Activated naive CD8-positive, alpha-beta T cell treated with anti-CD3 and anti-CD28 coated beads, Interleukin-2, amount 50 U/mL, for 16 hours (primary cell): ENCODE measurements around the gene KYAT1.
"Not testable (repeated sequence)": the region's sequence is repeated elsewhere in the genome, so short reads cannot be mapped to it uniquely, and the experiment has no call there.

Experiments
- DNase-seq: peaks from one replicate; pipeline ENCODE4 v3.0.0-alpha.2; 2020; ENCODE audit warnings: low read depth, low spot score

KYAT1 gene

DNA sequence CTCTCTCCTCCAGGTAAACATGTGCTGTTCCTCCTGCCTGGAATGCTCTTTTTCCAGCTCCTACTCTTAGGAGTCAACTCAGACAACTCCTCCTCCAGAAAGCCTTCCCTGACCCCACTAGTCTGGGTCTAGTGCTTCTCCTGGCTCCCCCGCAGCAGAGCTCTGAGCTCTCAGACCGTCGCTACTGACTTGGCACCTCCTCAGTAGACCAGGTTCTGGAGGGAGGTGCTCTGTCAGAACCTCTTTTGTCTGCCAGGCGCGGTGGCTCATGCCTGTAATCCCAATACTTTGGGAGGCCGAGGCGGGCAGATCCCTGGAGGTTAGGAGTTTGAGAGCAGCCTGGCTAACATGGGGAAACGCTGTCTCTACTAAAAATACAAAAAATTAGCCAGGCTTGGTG lies 3.6 kb upstream of the KYAT1 start:
- DNase-seq: no peak

DNA sequence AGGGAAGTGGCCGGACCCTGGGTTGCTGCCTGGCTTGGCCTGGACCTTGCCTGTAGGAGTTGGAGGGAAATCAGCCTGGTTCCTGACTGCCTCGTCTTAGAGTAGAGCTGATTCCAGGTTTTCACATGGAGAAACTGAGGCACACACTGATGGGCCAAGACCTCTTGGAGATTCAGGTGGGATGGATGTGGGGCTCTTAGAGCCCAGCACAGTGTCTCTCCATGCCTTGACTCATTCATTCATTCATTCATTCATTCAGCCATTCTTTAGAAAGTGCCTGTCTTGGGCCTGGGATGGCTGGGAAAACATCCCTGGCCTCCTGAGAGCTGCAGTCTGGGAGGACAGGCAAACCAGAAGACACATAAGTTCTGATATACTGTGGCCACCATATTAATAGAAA lies 2.4 kb upstream of the KYAT1 start:
- DNase-seq: no peak

DNA sequence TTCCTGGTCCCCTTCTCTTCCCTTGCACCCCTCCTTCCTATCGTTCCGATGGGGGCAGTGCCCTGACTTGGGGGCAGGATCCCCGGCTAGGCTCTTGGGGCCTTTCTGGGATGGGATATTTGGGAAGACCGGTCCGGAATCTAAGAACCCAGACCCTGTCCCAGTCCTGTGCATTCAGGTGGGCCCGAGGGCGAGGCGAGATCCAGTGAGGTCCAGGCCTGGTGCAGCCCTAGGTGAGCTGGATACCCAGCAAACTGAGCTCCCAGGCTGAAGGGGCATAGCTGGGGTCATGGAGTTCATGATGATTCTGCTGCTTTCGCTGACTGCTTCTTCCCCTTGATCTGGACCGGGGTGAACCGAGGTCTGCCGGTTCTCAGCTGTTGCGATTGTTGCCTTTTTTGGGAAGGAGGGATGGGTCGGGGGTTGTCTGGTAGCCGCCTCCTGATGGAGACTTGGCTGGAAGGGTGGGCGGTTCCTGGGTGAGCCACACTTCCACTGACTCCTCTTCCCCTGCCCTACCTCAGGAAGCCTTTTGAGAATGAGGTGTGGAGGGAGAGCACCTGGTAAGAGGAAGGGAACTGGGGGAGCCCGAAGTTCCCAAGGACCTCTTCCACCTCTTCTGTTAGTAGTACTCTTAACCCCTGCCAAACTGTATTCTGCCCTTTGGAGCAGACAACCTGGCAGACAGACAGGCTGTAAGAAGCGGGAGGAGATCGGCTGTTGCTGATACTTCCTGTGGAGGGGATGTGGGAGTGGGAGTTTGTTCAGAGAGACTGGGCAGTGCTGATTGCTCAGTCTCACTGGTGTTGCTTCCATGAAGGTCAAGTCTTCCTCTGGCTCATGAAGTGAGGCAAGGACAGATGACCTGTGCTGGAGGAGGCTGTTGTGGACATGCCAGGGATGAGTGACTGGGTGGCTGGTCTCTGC lies 1.2 kb upstream of the KYAT1 start:
- DNase-seq: no peak

- no peak for DNase-seq
These were observed 3.9 kb downstream of the KYAT1 start for GRCh38 chr9:128877852-128878251.

- not testable (repeated sequence) for DNase-seq
These were observed 10.8 kb downstream of the KYAT1 start for GRCh38 chr9:128870941-128871265.

DNA sequence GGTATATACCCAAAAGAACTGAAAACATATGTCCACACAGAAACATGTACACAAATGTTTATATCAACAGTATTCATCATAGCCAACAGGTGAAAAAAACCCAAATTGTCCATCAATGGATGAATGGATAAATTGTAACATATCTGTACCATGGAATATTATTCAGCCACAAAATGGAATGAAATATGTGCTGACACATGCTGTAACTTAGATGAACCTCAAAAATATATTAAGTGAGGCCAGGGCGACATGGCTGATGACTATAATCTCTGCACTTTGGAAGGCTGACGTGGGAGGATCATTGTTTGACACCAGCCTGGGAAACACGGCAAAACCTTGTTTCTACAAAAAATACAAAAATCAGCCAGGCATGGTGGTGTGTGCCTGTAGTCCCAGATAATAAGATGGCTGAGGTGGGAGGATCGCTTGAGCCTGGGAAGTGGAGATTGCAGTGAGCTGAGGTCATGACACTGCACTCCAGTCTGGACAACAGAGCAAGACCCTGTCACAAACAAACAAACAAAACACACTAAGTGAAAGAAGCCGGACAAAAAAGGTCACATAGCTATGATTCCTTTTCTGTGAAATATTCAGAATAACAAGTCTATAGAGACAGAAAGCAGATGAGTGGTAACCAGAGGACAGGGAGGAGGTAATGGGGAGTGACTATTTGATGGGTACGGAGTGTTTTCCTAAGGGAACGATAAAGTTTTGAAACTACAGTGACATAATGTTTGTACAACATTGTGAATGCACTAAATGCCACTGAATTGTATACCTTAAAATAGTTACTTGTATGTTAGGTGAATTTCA lies 11.4 kb downstream of the KYAT1 start:
- DNase-seq: no peak

DNA sequence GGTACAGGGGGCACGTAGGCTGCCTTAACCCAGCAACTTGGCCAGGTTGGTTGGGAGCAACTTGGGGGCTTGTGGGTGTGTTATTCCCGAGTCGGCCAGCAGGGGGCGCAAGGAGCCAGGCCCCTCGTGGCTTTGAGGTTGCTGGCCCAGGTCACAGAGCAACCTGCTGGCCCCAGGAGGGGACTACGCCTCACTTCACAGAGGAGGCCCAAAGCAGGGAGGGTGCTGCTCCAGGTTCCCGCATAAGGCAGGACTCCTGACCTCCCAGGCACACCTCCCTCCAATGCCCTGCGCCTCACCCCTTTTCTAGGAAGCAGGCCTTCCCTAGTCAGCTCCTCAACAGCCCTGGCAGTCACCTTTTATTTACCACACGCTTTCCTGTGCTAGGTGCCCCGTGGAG lies 18.1 kb downstream of the KYAT1 start:
- peak; percentile 74 for DNase-seq

- no peak for DNase-seq
These were observed 19.3 kb downstream of the KYAT1 start for GRCh38 chr9:128862401-128862851.

DNA sequence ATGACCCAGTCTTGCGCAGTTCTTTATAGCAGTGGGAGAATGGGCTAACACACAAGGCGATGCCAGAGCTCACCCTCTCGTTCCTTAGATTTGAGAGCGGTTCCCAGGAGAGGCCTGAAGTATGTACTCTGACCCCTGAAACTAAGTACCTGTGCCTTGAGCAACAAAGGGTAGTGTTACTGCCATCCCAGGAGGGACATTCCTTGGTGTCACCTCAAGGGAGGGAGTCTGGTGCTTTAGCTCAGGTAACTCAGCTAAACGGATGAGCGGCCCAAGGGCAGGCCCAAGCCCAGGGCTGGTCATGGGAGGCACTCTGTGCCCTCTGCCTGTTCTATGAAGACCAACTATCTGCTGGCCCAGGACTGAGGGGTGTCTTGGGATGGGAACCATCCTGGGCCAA lies 20.2 kb downstream of the KYAT1 start:
- DNase-seq: no peak

- no peak for DNase-seq
These were observed 20.8 kb downstream of the KYAT1 start for GRCh38 chr9:128860937-128861336.

DNA sequence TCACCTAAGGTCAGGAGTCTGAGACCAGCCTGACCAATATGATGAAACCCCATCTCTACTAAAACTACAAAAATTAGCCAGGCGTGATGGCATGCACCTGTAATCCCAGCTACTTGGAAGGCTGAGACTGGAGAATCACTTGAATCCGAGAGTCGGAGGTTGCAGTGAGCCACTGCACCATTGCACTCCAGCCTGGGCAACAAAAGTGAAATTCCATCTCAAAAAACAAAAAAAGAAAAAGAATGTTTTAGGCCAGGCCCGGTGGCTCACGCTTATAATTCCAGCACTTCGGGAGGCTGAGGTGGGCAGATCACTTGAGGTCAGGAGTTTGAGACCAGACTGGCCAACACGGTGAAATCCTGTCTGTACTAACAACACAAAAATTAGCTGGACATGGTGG lies 23.3 kb downstream of the KYAT1 start:
- DNase-seq: not testable (repeated sequence)

DNA sequence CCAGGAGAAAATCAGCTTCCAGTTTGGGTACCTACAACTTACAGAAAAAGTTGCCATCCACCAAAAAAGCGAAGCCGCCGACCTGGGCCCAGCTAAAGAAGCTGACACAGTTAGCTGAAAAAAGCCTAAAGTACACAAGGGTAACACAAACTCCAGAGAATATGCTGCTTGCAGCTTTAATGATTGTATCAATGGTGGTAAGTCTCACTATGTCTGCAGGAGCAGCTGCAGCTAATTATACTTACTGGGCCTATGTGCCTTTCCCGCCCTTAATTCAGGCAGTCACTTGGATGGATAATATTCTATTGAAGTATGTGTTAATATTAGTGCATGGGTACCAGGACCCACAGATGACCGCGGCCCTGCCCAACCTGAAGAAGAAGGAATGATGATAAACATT lies 27.3 kb downstream of the KYAT1 start:
- not testable (repeated sequence) for DNase-seq

- DNase-seq: not testable (repeated sequence)
These were observed 29.1 kb downstream of the KYAT1 start for GRCh38 chr9:128852646-128853045.

- DNase-seq: not testable (repeated sequence)
These were observed 29.8 kb downstream of the KYAT1 start for GRCh38 chr9:128851779-128852600.

DNA sequence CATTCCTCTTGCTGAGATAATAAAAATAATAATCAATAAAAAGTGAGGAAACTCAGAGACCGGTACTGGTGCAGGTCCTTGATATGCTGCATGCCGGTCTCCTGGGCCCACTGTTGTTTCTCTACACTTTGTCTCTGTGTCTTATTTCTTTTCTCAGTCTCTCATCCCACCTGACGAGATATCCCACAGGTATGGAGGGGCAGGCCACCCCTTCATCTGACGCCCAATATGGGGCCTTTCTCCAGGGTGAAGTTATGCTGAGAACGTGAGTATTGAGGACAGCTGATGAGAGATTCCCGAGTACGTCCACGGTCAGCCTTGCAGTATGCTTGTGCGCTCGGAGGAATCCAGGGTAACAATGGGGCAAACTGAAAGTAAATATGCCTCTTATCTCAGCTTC lies 30.7 kb downstream of the KYAT1 start:
- DNase-seq: not testable (repeated sequence)

DNA sequence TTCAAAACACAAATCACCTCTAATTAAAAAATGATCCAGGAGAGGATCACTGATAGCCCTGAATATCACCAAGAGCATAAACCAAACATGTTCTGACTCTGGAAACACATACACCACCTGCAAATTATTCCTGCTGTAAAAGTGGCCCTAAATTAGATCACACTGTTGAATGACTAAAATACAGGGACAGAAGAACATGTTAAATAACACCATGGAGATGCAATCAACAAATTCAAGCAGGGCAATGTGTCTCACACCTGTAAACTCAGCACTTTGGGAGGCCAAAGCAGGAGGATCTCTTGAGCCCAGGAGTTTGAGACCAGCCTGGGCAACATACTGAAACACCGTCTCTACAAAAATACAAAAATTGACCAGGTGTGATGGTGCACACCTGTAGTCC lies 33.9 kb downstream of the KYAT1 start:
- no peak for DNase-seq

DNA sequence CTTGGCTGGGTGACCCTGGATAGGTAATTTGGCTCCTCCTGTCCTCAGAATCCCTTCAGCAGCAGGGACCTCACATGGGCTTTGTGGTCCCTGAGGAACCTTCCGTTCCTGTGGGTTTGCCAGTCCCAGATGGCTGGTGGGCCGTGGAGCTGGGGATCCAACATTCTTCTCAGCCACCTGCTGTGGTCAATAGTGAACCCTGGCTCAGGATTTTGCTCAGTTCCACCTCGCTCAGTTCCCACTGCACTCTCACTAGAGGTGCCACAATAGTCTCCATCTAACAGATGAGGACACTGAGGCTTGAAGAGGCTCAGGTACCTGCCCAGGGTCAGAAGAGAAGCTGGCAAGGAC lies 35.1 kb downstream of the KYAT1 start:
- no peak for DNase-seq

DNA sequence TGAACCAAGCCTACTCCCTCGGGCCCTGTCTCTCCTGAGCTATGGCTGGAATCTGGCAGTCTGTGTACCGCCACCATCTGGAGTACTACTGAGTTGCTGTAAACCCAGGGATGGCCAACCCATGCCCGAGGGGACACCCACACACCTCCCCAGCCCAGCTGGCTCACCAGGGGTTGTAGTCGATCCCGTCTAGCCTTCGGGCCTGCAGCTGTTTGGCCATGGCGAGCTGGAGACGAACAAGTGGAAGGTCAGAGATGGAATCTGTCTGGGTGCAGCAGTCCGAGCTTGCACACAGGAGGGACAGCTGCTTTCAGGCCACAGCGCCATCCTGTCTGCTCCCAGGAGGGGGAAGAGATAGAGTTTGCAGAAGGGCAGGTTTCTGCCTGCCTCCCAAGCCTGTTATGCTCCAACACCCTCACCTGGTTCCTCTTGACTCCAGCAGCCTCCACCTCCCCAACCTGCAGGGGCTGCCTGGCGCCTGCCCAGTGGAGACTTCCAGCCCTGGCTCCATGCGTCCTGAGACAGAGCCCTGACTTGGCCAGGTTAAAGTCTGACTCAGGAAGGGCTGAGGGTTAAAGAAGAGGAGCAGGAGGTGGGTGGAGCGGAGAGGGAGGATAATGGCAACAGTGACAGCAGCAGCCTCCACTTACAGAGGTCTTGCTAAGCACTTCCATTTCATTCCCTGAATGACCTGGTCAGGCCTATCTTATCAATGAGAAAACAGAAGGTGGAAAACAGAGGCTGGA lies 36.4 kb downstream of the KYAT1 start:
- no peak for DNase-seq

GRCh38 chr9:128843171-128843570 lies 38.6 kb downstream of the KYAT1 start:
- DNase-seq: not testable (repeated sequence)

GRCh38 chr9:128841694-128842492 lies 39.9 kb downstream of the KYAT1 start:
- no peak for DNase-seq
